HepG2 (cell line): Measurements from ENCODE around the gene TAF5. TPM values are rescaled to one million over a fixed set of nuclear protein-coding genes. Genes with fewer than 3 reads are reported as not detected.
A peak's percentile ranks its signal among the peaks of the same experiment; 100 is the strongest.

ENCODE experiments used
- BRD4 ChIP-seq: sonication (generic); formaldehyde crosslinking; IDR thresholded peaks from 2 replicates; pipeline ENCODE4 v1.4.0; 2020; ENCODE audit warnings: missing genetic modification reagents
- DMAP1 ChIP-seq: IDR thresholded peaks from 2 replicates; pipeline ENCODE4 v1.6.1; 2016
- FOXA3 ChIP-seq: IDR thresholded peaks from 2 replicates; pipeline ENCODE4 v1.6.1; 2016; ENCODE audit warnings: missing genetic modification reagents, missing compliant biosample characterization
- GLI4 ChIP-seq: sonication (generic); formaldehyde crosslinking; IDR thresholded peaks from 2 replicates; pipeline ENCODE4 v1.5.1; 2020; ENCODE audit warnings: missing genetic modification reagents, mild to moderate bottlenecking, moderate library complexity, borderline replicate concordance
- IRF1 ChIP-seq: sonication (generic); formaldehyde crosslinking; IDR thresholded peaks from 2 replicates; pipeline ENCODE4 v1.4.0; 2020; ENCODE audit warnings: low read depth, mild to moderate bottlenecking, missing genetic modification reagents
- MYPOP ChIP-seq: sonication (generic); formaldehyde crosslinking; IDR thresholded peaks from 2 replicates; pipeline ENCODE4 v1.8.1; 2023; ENCODE audit warnings: mild to moderate bottlenecking, moderate library complexity, missing genetic modification reagents
- NFE2 ChIP-seq: sonication (generic); formaldehyde crosslinking; IDR thresholded peaks from 2 replicates; pipeline ENCODE4 v1.4.0; 2020; ENCODE audit warnings: missing genetic modification reagents
- PLRG1 ChIP-seq: fragments of 450-650 bp; conservative IDR thresholded peaks from 2 replicates; pipeline ENCODE4 v1.6.1; 2016
- POGZ ChIP-seq: sonication (generic); formaldehyde crosslinking; IDR thresholded peaks from 2 replicates; pipeline ENCODE4 v1.4.0; 2020; ENCODE audit warnings: mild to moderate bottlenecking, missing genetic modification reagents
- POLR2AphosphoS2 ChIP-seq: IDR thresholded peaks from 2 replicates; pipeline ENCODE4 v1.6.1; 2011; ENCODE audit warnings: low read depth, low read length, improper control_type of control experiment
- SRSF9 ChIP-seq: fragments of 200-400 bp; formaldehyde crosslinking; IDR thresholded peaks from 2 replicates; pipeline ENCODE4 v1.6.1; 2018; ENCODE audit warnings: borderline replicate concordance, mild to moderate bottlenecking, low read depth, low read length; ENCODE audit not compliant: insufficient read depth, poor library complexity, severe bottlenecking
- TCF7 ChIP-seq: sonication (generic); IDR thresholded peaks from 2 replicates; pipeline ENCODE4 v1.6.1; 2016; ENCODE audit warnings: antibody characterized with exemption, low read depth
- ZBTB43 ChIP-seq: sonication (generic); formaldehyde crosslinking; conservative IDR thresholded peaks from 2 replicates; pipeline ENCODE4 v1.4.0; 2020; ENCODE audit warnings: missing genetic modification reagents
- ZFAT ChIP-seq: sonication (generic); formaldehyde crosslinking; conservative IDR thresholded peaks from 2 replicates; pipeline ENCODE4 v1.8.1; 2023; ENCODE audit warnings: missing genetic modification reagents, inconsistent platforms
- ZNF280D ChIP-seq: sonication (generic); formaldehyde crosslinking; IDR thresholded peaks from 2 replicates; pipeline ENCODE4 v1.5.1; 2020; ENCODE audit warnings: mild to moderate bottlenecking, missing genetic modification reagents
- ZNF564 ChIP-seq: sonication (generic); formaldehyde crosslinking; IDR thresholded peaks from 2 replicates; pipeline ENCODE4 v1.8.1; 2023; ENCODE audit warnings: mild to moderate bottlenecking, missing genetic modification reagents
- ZNF644 ChIP-seq: IDR thresholded peaks from 2 replicates; pipeline ENCODE4 v1.6.1; 2016; ENCODE audit warnings: low read depth
- ZNF839 ChIP-seq: sonication (generic); formaldehyde crosslinking; IDR thresholded peaks from 2 replicates; pipeline ENCODE4 v1.4.0; 2020; ENCODE audit warnings: missing genetic modification reagents, mild to moderate bottlenecking, borderline replicate concordance
- ZNF878 ChIP-seq: sonication (generic); formaldehyde crosslinking; IDR thresholded peaks from 2 replicates; pipeline ENCODE4 v1.8.1; 2023; ENCODE audit warnings: mild to moderate bottlenecking, missing genetic modification reagents, moderate library complexity
- polyA plus RNA-seq, 8 experiments: library from polyadenylated mRNA; depleted of rRNA in 3 of 8; stranded (reverse) in 7 of 8; unstranded in 1 of 8; fragments of >200 nt; fragmentation: Illumina TruSeq in 4 of 8; extraction: Trizol in 4 of 8; gene quantifications; 2 replicates each; pipeline versions ENCODE4 v1.2.1 to v1.2.3, GENCODE V29; 2011 to 2016; ENCODE audit warnings: low read depth in 4 of 8, missing spikeins in 1 of 8, mixed read lengths in 1 of 8; ENCODE audit not compliant: insufficient read depth in 1 of 8
- total RNA-seq, 5 experiments: library from RNA; depleted of rRNA; stranded (reverse); fragments of >200 nt; fragmentation: Illumina TruSeq; extraction: Trizol; gene quantifications; 2 replicates each; pipeline ENCODE4 v1.2.3, GENCODE V29; 2016; ENCODE audit warnings: low read depth in 1 of 5
- TF ChIP-seq, protein P1 (sequence below): IDR thresholded peaks from 2 replicates; pipeline ENCODE4 v1.6.1; 2016; ENCODE audit warnings: mild to moderate bottlenecking

TAF5 gene
- total and polyA plus RNA-seq, 2 of the 13 experiments (the other 11 are each of a cell fraction or from before 2014, with no cell fraction given), result 3.8 to 8.7 TPM

DNA sequence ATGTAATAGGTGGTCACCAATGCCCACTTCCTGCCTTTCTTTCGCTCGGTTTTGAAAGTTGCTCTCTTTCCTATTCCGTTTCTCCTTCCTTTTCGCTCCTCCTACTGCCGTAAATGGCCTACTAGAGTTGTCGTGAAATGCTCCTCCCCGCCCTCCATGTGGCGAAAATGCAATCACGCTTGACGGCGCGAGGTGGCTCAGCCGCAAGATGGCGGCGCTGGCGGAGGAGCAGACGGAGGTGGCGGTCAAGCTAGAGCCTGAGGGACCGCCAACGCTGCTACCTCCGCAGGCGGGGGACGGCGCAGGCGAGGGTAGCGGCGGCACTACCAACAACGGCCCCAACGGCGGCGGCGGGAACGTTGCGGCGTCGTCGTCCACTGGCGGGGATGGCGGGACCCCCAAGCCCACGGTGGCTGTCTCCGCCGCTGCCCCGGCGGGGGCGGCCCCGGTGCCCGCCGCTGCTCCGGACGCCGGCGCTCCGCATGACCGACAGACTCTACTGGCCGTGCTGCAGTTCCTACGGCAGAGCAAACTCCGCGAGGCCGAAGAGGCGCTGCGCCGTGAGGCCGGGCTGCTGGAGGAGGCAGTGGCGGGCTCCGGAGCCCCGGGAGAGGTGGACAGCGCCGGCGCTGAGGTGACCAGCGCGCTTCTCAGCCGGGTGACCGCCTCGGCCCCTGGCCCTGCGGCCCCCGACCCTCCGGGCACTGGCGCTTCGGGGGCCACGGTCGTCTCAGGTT is at the start of gene TAF5 (continued):
- TF ChIP-seq SRSF9 (no peak), ZNF564 (peak; percentile 21; the same call in 1 of the 2 replicates), ZNF644 (no peak), ZNF878 (peak; percentile 77; the same call in 1 of the 2 replicates), BRD4 (CRISPR knock-in tag) (peak; percentile 42; the same call in 1 of the 2 replicates), IRF1 (CRISPR knock-in tag) (0 out of 2 replicates have a peak, but pooled peaks have one; percentile 62), ZNF839 (CRISPR knock-in tag) (no peak; the same call in 1 of the 2 replicates), GLI4 (peak; percentile 67; the same call in 1 of the 2 replicates), DMAP1 (CRISPR knock-in tag) (peak; percentile 60; the same call in 1 of the 2 replicates), POGZ (CRISPR knock-in tag) (peak; percentile 86), ZNF280D (0 out of 2 replicates have a peak, but pooled peaks have one; percentile 70), MYPOP (peak; percentile 80), FOXA3 (CRISPR knock-in tag) (peak; percentile 65), POLR2AphosphoS2 (no peak), NFE2 (CRISPR knock-in tag) (no peak), ZFAT (no peak), ZBTB43 (CRISPR knock-in tag) (no peak), PLRG1 (no peak), TCF7 (no peak)
- TF ChIP-seq, protein P1, sequence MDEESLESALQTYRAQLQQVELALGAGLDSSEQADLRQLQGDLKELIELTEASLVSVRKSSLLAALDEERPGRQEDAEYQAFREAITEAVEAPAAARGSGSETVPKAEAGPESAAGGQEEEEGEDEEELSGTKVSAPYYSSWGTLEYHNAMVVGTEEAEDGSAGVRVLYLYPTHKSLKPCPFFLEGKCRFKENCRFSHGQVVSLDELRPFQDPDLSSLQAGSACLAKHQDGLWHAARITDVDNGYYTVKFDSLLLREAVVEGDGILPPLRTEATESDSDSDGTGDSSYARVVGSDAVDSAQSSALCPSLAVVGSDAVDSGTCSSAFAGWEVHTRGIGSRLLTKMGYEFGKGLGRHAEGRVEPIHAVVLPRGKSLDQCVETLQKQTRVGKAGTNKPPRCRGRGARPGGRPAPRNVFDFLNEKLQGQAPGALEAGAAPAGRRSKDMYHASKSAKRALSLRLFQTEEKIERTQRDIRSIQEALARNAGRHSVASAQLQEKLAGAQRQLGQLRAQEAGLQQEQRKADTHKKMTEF (CRISPR knock-in tag), result peak; percentile 83
